GM19099 (cell line): Measurements from ENCODE around the gene DIRAS1.

ENCODE experiments used
- POLR2A ChIP-seq: IDR thresholded peaks from 3 replicates; pipeline ENCODE4 v1.6.1; 2011; ENCODE audit warnings: low read depth; ENCODE audit not compliant: insufficient read length; ENCODE audit errors: extremely low read depth

Gene DIRAS1

GRCh38 chr19:2736550-2737190, 15.5 kb upstream of the DIRAS1 start:
- TF ChIP-seq POLR2A: no peak

GRCh38 chr19:2735374-2735773, 14.2 kb upstream of the DIRAS1 start:
- no peak for TF ChIP-seq POLR2A

- TF ChIP-seq POLR2A: no peak
Measured at GRCh38 chr19:2734589-2735288, 13.6 kb upstream of the DIRAS1 start.

GRCh38 chr19:2733930-2734588, 12.9 kb upstream of the DIRAS1 start:
- TF ChIP-seq POLR2A: no peak

- TF ChIP-seq POLR2A: no peak
Measured at GRCh38 chr19:2732883-2733282, 11.7 kb upstream of the DIRAS1 start.

GRCh38 chr19:2732157-2732725, 11.1 kb upstream of the DIRAS1 start:
- TF ChIP-seq POLR2A: no peak

- no peak for TF ChIP-seq POLR2A
Measured at GRCh38 chr19:2731181-2731995, 10.2 kb upstream of the DIRAS1 start.

- TF ChIP-seq POLR2A: no peak
Measured at GRCh38 chr19:2729943-2730818, 9.0 kb upstream of the DIRAS1 start.

GRCh38 chr19:2728783-2729387, 7.7 kb upstream of the DIRAS1 start:
- TF ChIP-seq POLR2A: no peak

GRCh38 chr19:2727640-2727944, 6.4 kb upstream of the DIRAS1 start:
- TF ChIP-seq POLR2A: no peak

GRCh38 chr19:2726904-2727639, 5.9 kb upstream of the DIRAS1 start:
- TF ChIP-seq POLR2A: no peak

- no peak for TF ChIP-seq POLR2A
Measured at GRCh38 chr19:2726160-2726855, 5.1 kb upstream of the DIRAS1 start.
